Stimulated activated CD8-positive, alpha-beta memory T cell treated with anti-CD3 and anti-CD28 coated beads, Interleukin-12 subunit alpha, Interleukin-12 subunit beta, amount 100 ng/mL, for 1 hour (primary cell): ENCODE data around the gene SUSD3.
A peak's percentile ranks its signal among the peaks of the same experiment; 100 is the strongest.
"Not testable (repeated sequence)": the region's sequence is repeated elsewhere in the genome, so short reads cannot be mapped to it uniquely, and the experiment has no call there.

Experiments used
- DNase-seq: peaks from one replicate; pipeline ENCODE4 v3.0.0-alpha.2; 2020; ENCODE audit warnings: low read depth

The SUSD3 gene

GRCh38 chr9:93058355-93059010 is at the start of gene SUSD3:
SUSD3 (plus strand) TSS chr9:93058701; CDS start chr9:93058743, 42 bp downstream.
- no peak for DNase-seq

GRCh38 chr9:93009337-93010015 is 49.0 kb upstream of the SUSD3 start:
- DNase-seq: no peak

GRCh38 chr9:93010056-93010455 is 48.4 kb upstream of the SUSD3 start:
- DNase-seq: no peak

GRCh38 chr9:93010704-93011103 is 47.8 kb upstream of the SUSD3 start:
- DNase-seq: no peak

GRCh38 chr9:93011114-93011513 is 47.4 kb upstream of the SUSD3 start:
- DNase-seq: no peak

GRCh38 chr9:93012963-93013855 is 45.3 kb upstream of the SUSD3 start:
- no peak for DNase-seq

GRCh38 chr9:93013856-93014582 is 44.5 kb upstream of the SUSD3 start:
- DNase-seq: no peak

- not testable (repeated sequence) for DNase-seq
Observed at GRCh38 chr9:93015190-93015589, 43.3 kb upstream of the SUSD3 start.

GRCh38 chr9:93017621-93018020 is 40.9 kb upstream of the SUSD3 start:
- no peak for DNase-seq

GRCh38 chr9:93020151-93020550 is 38.4 kb upstream of the SUSD3 start:
- no peak for DNase-seq

- DNase-seq: no peak
Observed at GRCh38 chr9:93020771-93021670, 37.5 kb upstream of the SUSD3 start.

GRCh38 chr9:93022066-93022465 is 36.4 kb upstream of the SUSD3 start:
- DNase-seq: no peak

- no peak for DNase-seq
Observed at GRCh38 chr9:93022721-93023520, 35.6 kb upstream of the SUSD3 start.

GRCh38 chr9:93023521-93023815 is 35.0 kb upstream of the SUSD3 start:
- DNase-seq: no peak

- DNase-seq: no peak
Observed at GRCh38 chr9:93024646-93024910, 33.9 kb upstream of the SUSD3 start.

GRCh38 chr9:93024986-93025630 is 33.4 kb upstream of the SUSD3 start:
- DNase-seq: no peak

- no peak for DNase-seq
Observed at GRCh38 chr9:93025736-93026135, 32.8 kb upstream of the SUSD3 start.

- DNase-seq: no peak
Observed at GRCh38 chr9:93026640-93027039, 31.9 kb upstream of the SUSD3 start.

GRCh38 chr9:93027750-93028149 is 30.8 kb upstream of the SUSD3 start:
- no peak for DNase-seq

GRCh38 chr9:93028448-93029006 is 30.0 kb upstream of the SUSD3 start:
- peak; percentile 33 for DNase-seq
